C4-2B (cell line): Measurements from ENCODE around the gene RNF214.
A peak's percentile ranks its signal among the peaks of the same experiment; 100 is the strongest.

ENCODE experiments used
- H3K27ac ChIP-seq: fragments of 450-650 bp; 2 replicates; pipeline ENCODE4 v1.5.1; 2017
- CTCF ChIP-seq: fragments of 450-650 bp; conservative IDR thresholded peaks from 2 replicates; pipeline ENCODE4 v1.5.1; 2017; ENCODE audit warnings: mild to moderate bottlenecking
- ZFX ChIP-seq: fragments of 450-650 bp; IDR thresholded peaks from 2 replicates; pipeline ENCODE4 v1.6.1; 2017

RNF214 gene

GRCh38 chr11:117198613-117199012 lies 33.9 kb upstream of the RNF214 start:
- no peak for TF ChIP-seq ZFX
- TF ChIP-seq CTCF = no peak
- no peak overlapping the region; the same call in 1 of the 2 replicates for H3K27ac ChIP-seq

GRCh38 chr11:117199053-117199915 lies 33.2 kb upstream of the RNF214 start, which contains the start of gene TAGLN:
TSS of gene TAGLN (plus strand) at chr11:117199370. CDS start at chr11:117203014, 3,644 bp downstream.
- TF ChIP-seq CTCF (no peak), ZFX (no peak)
- H3K27ac ChIP-seq = peak within 1 kb of the TSS; percentile 26; the same call in 1 of the 2 replicates

- no peak overlapping the region for H3K27ac ChIP-seq
These were observed 32.3 kb upstream of the RNF214 start for GRCh38 chr11:117199916-117200812.

GRCh38 chr11:117200813-117201657 lies 31.4 kb upstream of the RNF214 start:
- TF ChIP-seq ZFX (no peak), CTCF (no peak)
- H3K27ac ChIP-seq = no peak overlapping the region

More at GRCh38 chr11:117199916-117200812, 32.3 kb upstream of the RNF214 start:
- TF ChIP-seq ZFX (no peak), CTCF (no peak)

- TF ChIP-seq CTCF = no peak
- no peak for TF ChIP-seq ZFX
- no peak overlapping the region for H3K27ac ChIP-seq
These were observed 30.7 kb upstream of the RNF214 start for GRCh38 chr11:117201658-117202305.

GRCh38 chr11:117202386-117203068 lies 29.9 kb upstream of the RNF214 start:
- TF ChIP-seq CTCF (no peak), ZFX (no peak)
- H3K27ac ChIP-seq = no peak overlapping the region
